ENCODE measurements around the gene EML4.
A peak's percentile ranks its signal among the peaks of the same experiment; 100 is the strongest.
"Not testable (repeated sequence)": the region's sequence is repeated elsewhere in the genome, so short reads cannot be mapped to it uniquely, and the experiment has no call there.

Gene EML4, protein sequence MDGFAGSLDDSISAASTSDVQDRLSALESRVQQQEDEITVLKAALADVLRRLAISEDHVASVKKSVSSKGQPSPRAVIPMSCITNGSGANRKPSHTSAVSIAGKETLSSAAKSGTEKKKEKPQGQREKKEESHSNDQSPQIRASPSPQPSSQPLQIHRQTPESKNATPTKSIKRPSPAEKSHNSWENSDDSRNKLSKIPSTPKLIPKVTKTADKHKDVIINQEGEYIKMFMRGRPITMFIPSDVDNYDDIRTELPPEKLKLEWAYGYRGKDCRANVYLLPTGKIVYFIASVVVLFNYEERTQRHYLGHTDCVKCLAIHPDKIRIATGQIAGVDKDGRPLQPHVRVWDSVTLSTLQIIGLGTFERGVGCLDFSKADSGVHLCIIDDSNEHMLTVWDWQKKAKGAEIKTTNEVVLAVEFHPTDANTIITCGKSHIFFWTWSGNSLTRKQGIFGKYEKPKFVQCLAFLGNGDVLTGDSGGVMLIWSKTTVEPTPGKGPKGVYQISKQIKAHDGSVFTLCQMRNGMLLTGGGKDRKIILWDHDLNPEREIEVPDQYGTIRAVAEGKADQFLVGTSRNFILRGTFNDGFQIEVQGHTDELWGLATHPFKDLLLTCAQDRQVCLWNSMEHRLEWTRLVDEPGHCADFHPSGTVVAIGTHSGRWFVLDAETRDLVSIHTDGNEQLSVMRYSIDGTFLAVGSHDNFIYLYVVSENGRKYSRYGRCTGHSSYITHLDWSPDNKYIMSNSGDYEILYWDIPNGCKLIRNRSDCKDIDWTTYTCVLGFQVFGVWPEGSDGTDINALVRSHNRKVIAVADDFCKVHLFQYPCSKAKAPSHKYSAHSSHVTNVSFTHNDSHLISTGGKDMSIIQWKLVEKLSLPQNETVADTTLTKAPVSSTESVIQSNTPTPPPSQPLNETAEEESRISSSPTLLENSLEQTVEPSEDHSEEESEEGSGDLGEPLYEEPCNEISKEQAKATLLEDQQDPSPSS

GRCh38 chr2:42169100-42169873 is at the start of gene EML4:
Gene EML4 (plus strand): TSS chr2:42169353. CDS start chr2:42169612, 259 bp downstream.
- DNase-seq (ENCODE audit: low spot score): peak; percentile 94

DNA sequence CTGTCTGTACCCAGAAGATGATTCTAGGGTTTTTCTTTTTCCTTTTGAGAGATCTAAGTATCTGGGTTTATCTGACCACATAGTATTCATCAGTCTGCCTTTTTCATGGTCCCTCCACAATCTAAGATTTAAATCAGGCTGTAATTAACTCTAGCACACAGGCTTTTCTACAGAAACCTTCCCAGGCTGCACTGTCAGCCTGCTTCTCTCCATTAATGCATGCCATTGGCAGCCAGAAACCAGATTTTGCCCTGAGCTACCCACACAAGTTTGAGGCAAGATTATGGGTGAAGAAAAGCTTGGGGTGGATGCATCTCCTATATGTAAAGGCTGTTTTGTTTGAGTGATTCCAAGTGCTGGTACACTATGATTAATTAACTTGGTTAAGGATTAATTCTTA is 45.7 kb upstream of the EML4 start:
- no peak for DNase-seq (ENCODE audit: low spot score)

- DNase-seq (ENCODE audit: low spot score): no peak
Observed at GRCh38 chr2:42124011-42124785, 45.0 kb upstream of the EML4 start.

GRCh38 chr2:42125841-42126594 is 43.1 kb upstream of the EML4 start:
- no peak for DNase-seq (ENCODE audit: low spot score)

- DNase-seq (ENCODE audit: low spot score): not testable (repeated sequence)
Observed at GRCh38 chr2:42126873-42127272, 42.3 kb upstream of the EML4 start.

- no peak for DNase-seq (ENCODE audit: low spot score)
Observed at GRCh38 chr2:42127425-42128424, 41.4 kb upstream of the EML4 start.

DNA sequence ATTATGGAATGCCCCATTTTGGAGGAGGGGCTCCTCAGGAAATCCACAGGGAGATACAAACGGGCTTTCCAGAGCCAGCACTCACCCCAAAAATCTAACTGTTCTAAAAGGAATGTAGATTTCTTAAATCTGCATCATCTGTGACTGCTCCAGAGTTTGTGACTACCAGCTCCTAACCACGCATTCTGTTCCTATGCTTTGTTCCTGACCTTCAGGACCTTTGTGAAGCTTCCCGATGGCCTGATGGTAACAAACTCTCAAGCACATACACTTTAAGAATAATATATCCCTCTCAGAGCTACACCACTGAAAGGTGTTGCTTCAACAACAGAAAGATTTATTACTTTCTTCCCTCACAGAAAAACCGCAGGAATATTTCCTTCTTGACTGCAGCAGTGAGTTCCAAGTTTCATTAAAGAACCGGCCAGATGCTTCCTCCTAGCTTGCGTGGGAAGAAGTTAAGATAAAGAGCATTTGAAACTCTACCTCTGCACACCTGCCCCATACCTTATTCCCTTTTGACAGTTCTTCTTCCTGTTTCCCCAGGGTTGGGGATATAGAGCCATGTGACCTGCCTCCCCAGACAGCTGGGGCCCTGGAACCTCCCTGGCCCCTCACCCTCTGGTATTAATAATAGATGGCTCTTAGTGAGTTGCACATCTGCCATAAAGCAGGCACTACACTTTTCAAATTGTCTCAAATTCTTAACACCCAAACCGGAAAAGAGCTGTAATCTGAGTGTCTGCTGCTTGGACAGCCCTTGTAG is 40.2 kb upstream of the EML4 start:
- no peak for DNase-seq (ENCODE audit: low spot score)

- no peak for DNase-seq (ENCODE audit: low spot score)
Observed at GRCh38 chr2:42129487-42129852, 39.7 kb upstream of the EML4 start.

- DNase-seq (ENCODE audit: low spot score): no peak
Observed at GRCh38 chr2:42129947-42130346, 39.2 kb upstream of the EML4 start.

- DNase-seq (ENCODE audit: low spot score): not testable (repeated sequence)
Observed at GRCh38 chr2:42130858-42131257, 38.3 kb upstream of the EML4 start.

GRCh38 chr2:42132191-42132965 is 36.8 kb upstream of the EML4 start:
- no peak for DNase-seq (ENCODE audit: low spot score)

- peak; percentile 88 for DNase-seq (ENCODE audit: low spot score)
Observed at GRCh38 chr2:42132966-42133641, 36.0 kb upstream of the EML4 start.

DNA sequence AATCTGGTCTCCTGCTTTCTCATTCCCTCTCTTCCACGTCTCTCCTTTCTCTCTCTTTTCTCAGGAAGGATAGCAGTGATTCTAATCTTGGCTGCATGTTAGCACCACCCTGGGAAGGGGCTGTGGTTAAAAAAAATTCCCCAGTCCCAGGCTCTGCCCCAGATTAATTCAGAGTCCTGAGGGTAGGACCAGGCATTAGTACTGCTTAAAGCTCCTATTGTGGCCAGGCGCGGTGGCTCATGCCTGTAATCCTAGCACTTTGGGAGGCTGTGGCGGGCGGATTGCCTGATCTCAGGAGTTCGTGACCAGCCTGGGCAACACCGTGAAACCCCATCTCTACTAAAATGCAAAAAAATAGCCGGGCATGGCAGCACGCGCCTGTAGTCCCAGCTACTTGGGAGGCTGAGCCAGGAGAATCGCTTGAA is 35.4 kb upstream of the EML4 start:
- DNase-seq (ENCODE audit: low spot score): no peak

GRCh38 chr2:42134401-42134932 is 34.7 kb upstream of the EML4 start:
- not testable (repeated sequence) for DNase-seq (ENCODE audit: low spot score)

DNA sequence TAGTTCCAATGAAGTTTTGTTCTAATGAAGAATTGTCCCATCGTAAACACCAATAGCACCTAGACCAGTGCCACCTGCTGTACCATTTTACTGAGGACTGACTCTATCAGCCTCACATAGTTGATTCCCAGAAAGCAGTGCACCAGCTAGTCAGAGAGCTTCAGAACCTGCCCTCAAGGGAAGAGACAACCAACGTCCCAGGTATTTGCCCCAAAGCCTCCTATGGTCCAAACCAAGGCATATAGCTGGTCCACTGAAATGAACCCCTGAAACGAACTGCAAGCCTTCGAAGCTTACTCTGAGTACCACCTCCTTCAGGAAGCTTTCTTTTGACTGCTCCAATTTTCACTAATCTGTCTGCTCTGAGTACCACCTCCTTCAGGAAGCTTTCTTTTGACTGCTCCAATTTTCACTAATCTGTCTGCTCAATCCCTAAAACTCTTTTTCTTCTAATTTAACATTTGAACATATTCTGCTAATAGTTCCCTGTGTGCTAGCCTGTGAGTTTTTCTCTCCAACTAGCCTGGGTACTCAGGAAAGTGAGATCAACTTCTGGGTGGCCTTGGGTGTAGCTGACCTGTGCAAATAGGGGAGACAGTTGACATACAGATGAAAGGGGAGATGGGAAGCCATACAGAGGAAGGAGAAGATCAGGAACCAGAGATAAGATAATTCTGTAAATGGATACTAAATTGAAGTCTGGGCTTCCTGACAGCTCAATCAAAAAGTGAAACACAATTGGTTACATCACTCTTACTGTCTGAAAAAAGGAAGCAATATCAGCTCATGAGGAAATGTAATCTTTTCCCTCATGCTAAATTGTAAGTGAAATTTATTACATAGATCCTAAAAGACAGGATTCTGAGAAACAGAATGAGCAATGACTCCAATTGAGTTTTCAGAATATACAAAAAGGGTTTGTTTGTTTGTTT is 33.5 kb upstream of the EML4 start:
- DNase-seq (ENCODE audit: low spot score): no peak

- DNase-seq (ENCODE audit: low spot score): no peak
Observed at GRCh38 chr2:42136782-42137124, 32.4 kb upstream of the EML4 start.
